ENCODE measurements around the gene ALKBH5.

Gene ALKBH5

DNA sequence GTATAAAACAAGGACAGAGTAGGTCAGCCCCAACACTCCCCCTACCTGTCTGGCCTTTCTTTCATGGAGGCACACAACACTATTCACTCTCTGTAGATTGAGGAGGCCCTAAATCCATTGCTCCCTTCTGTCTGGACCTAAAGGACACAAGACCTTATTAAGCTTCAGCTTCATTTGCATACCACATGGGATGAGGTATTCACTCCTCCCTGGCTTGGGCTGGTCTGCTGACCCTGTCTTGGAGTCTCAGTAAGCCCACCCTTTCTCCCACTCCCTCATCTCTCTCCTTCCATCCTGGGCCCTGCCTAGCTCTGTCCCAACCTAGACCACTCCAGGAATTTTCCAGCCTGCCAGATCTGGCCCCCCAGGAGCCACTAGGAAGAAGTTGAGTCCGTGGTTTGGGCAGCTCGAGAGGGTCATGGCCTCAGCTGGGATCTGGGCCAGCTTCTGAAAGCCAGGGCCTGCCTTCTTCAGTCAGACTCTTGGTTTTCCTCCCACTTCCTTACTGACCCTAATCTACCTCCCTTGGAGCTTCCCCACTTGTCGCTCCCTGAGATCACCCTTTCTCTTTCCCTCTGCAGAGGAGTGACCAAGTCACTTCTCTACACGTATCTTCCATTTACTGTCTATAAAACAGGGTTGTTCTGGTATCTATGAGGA, 35.3 kb downstream of the ALKBH5 start:
- no peak for DNase-seq (ENCODE audit: low read depth in 2 of 2)

- no peak for DNase-seq (ENCODE audit: low read depth in 2 of 2)
Measured at GRCh38 chr17:18224053-18224386, 40.4 kb downstream of the ALKBH5 start.

- no peak for DNase-seq (ENCODE audit: low read depth in 2 of 2)
Measured at GRCh38 chr17:18224387-18225120, 40.9 kb downstream of the ALKBH5 start.

DNA sequence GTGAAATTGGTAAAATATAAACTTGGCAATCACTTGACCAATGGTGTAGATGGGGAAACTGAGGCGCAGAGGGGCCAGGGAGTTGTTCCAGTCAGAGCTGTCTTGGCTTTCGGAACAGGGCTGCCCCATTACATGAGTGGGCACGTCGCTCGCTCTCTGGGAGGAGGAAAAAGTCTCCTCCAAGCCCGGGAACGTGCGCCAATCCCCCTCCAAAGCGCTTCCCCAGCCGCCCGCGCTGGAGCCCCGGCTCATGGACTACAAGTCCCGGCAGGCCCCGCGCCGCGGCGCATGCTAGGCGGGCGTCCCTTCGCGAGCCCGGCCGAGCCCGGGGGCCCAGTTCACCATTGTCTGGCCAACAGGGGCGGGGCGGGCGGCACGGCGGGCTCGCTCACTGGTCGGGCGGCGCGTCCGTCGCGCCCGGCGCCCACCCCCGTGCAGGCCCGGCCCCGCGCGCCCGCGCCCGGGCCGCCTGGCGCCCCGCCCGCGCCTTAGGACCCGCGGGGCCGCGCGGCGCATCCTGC, 41.6 kb downstream of the ALKBH5 start, which contains the start of gene LLGL1:
TSS of gene LLGL1 (plus strand) at position 515 of the 521 bp plus-strand sequence. CDS start 48 bp downstream, outside the sequence.
- peak; percentile 84 to 96 for DNase-seq (ENCODE audit: low read depth in 2 of 2)

- no peak for DNase-seq (ENCODE audit: low read depth in 2 of 2)
Measured at GRCh38 chr17:18225642-18226283, 42.1 kb downstream of the ALKBH5 start.

- DNase-seq (ENCODE audit: low read depth in 2 of 2) = no peak
Measured at GRCh38 chr17:18226284-18226945, 42.8 kb downstream of the ALKBH5 start.

DNA sequence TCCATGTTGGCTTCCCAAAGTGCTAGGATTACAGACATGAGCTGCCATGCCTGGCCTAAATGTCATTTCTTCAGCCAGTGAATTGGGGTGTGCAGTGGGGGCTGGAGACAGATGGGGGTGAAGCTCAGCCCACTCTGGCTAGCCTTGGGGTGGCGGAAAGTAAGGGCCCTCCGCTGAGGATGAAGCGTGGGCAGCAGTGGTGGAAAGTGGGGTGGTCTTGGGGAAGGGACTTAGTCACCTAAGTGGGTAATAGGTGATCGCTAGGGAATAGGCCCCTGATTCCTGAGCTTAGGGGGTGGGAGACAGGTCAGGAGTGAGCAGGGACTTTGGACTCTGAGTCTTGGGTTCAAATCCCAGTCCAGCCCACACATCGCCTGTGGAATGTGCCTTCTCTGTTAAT, 44.0 kb downstream of the ALKBH5 start:
- no peak for DNase-seq (ENCODE audit: low read depth in 2 of 2)

DNA sequence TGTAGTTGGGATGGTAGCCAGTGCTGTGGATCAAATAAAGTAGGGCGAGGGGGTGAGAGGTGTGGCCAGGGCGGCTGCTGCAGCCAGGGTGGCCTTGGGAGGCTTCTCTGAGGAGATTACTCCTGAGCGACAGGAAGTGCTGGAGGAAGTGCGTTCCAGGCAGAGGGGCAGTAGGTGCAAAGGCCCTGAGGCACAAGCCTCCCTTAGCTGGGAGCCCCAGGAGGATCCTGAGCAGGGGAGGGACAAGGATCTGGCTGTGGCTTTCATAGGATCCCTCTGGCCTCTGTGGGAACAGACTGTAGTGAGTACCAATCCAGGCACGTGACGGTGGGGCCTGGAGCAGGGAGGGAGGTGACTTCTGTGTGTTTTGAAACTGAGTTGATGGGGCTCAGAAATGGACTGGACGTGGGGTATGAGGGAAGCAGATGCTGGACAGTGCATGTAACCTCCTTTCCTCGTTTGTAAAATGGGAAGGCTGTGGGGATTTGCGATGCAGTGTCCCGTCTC, 44.6 kb downstream of the ALKBH5 start:
- DNase-seq (ENCODE audit: low read depth in 2 of 2) = no peak

GRCh38 chr17:18229254-18229653, 45.6 kb downstream of the ALKBH5 start:
- no peak for DNase-seq (ENCODE audit: low read depth in 2 of 2)

DNA sequence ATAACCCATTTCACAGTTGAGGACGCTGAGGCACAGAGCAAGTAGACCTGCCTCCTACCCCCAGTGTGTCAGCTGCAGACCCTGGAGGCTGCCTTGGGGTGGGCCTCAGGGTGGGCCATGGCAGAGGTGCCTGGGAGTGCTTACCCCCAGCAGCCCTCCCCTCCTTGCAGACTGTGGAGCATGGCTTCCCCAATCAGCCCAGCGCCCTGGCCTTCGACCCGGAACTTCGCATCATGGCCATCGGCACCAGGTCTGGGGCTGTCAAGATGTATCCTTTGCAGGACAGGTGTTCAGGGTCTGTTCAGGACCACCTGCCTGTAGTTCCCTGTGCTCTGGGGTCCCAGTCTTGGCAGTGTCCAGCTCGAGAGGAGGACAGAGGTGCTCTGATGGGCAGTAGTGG, 46.1 kb downstream of the ALKBH5 start:
- DNase-seq (ENCODE audit: low read depth in 2 of 2) = no peak

DNA sequence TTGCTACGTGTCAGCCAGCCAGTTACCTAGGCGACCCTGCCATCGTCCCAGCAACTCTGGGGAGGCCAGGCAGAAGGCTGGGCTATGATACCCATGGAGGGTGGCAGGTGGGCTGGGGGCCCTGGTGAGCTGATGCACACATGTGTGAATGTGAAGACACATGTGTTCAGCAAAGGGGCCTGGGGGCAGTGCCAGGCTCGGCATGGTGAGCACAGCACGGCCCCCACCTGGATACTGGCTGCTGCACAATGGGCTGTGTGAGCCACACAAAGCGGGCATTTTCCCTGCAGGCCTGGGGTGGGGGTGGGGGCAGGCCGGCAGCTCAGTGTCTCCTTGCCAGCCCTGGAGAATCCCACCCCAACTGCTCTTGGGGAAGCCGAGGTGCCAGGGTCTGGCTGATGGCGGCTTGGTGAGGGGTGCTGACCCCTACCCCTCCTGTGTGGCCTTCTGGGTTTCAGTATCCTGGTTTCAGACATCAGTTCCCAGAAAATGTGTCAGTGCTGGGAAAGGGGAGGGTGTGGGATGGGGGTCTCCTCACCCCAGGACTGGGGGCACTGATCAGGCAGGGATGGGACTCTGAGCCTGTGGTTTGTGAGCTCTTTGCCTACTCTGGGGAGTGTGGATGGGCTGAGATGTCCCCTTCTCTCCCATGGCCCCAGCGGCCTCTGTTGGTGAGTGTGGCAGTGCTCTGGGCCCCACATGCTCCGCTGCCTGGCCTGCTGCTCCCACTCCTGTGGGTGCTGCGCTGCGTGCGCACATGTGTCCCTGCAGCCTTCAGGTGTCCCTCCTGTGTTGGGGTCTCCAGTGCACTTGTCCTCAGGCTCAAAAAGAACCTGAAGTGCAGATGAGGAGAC, 46.9 kb downstream of the ALKBH5 start:
- no peak for DNase-seq (ENCODE audit: low read depth in 2 of 2)

DNA sequence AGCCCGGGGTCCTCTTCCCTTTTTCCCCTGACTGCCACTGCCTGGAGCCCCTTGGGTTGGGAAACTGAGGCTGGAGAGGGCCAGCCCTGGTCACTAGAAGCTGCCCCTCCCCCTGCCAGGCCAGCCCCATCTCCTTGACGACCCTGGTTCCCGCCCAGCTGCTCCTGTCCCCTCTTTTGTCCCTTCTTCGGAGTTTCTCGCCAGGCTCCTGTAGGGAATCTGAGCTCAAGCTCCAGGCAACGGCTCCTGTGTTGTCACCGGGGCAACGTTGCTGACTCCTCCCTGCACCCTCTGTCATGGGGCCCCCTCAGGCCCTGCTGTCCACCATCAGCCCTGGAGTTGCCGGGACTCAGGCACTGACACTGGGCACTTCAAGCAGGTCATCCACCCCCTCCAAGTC, 47.5 kb downstream of the ALKBH5 start:
- DNase-seq (ENCODE audit: low read depth in 2 of 2) = no peak

DNA sequence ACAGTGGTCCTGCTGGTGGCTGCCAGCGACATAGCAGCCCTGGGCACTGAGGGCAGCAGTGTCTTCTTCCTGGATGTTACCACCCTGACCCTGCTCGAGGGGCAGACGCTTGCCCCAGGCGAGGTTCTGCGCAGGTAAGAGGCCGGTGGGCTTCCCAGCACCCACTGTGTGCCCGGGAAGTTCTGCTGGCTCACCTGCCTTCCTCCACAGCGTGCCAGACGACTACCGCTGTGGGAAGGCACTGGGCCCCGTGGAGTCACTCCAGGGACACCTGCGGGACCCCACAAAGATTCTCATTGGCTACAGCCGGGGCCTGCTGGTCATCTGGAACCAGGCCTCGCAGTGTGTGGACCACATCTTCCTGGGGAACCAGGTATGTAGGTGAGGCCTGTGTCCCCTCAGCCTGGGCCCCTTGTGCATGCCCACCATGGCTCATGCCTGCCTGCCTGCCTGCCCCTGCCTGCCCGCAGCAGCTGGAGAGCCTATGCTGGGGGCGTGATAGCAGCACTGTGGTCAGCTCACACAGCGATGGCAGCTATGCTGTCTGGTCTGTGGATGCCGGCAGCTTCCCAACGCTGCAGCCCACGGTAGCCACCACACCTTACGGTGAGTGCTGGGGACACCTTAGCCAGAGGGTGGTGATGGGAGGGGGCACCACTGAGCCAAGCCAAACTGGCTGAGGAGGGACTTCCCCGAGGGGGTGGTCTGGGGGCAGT, 50.3 kb downstream of the ALKBH5 start:
- no peak for DNase-seq (ENCODE audit: low read depth in 2 of 2)

DNA sequence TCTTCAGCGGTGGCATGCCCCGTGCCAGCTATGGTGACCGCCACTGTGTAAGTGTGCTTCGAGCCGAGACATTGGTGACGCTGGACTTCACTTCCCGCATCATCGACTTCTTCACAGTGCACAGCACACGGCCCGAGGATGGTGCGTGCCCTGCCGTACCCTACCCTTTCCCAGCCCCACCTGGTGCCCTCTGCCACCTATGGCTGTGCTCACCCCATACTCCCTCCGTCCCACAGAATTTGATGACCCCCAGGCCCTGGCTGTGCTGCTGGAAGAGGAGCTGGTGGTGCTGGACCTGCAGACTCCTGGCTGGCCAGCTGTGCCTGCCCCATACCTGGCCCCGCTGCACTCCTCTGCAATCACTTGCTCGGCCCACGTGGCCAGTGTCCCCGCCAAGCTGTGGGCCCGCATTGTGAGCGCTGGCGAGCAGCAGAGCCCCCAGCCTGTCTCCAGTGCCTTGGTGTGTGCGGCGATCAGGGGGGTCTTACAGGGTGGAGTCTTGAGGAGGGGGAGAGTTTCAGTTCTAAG, 51.3 kb downstream of the ALKBH5 start:
- no peak for DNase-seq (ENCODE audit: low read depth in 2 of 2)

DNA sequence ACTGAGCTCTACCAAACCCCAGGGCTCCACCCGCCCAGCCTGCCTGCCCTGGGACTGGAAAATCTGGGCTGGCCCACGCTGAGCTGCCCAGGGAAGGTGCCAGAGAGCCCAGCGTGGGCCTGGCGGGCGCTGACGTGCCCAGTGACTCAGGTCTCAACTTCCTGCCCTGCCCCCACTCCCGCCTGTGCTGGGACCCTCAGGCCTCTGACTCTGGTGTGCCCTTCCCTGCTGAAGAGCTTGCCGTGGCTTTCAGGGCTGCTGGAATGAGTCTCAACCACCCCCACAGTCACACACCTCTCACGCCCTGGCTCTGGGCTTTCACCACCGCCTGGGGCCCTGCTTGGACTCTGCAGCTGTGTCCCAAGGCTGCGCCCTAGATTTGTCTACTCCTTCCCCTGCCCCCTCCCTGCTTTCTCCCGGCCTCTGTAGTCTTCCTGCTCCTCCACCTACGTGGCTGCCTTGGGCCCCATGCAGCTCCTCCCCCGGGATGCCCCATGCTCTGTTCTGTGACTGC, 52.2 kb downstream of the ALKBH5 start:
- DNase-seq (ENCODE audit: low read depth in 2 of 2) = peak in 1 of 2 donors; percentile 8

DNA sequence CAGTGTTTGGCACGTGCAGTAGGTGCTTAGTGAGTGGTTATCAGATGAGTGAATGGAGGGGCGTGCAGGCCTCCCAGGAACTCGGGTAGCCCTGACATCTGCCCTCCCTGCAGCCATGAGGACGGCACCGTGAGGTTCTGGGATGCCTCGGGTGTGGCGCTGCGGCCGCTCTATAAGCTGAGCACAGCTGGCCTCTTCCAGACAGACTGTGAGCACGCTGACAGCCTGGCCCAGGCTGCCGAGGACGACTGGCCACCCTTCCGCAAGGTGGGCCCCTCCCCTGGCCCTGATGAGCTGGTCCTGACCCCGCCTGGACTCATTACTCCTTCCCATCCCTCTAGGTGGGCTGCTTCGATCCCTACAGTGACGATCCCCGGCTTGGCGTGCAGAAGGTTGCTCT, 52.9 kb downstream of the ALKBH5 start:
- DNase-seq (ENCODE audit: low read depth in 2 of 2) = no peak

GRCh38 chr17:18237461-18237860, 53.8 kb downstream of the ALKBH5 start:
- DNase-seq (ENCODE audit: low read depth in 2 of 2) = no peak

DNA sequence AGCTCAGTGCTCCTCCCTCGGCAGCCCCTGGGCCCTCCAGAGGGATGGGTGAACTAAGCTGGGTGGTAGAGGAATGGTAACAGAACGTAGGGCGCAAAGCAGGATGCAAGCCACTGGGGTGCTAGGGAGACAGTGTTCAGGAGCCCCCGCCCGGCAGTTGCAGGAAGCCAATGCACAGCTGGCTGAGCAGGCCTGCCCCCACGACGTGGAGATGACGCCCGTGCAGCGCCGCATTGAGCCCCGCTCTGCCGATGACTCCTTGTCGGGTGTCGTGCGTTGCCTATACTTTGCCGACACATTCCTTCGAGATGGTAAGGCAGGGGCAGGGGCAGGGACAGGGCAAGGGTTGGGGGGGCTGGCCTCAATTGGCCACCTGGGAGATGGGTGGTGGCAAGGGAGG, 54.7 kb downstream of the ALKBH5 start:
- DNase-seq (ENCODE audit: low read depth in 2 of 2) = no peak

- no peak for DNase-seq (ENCODE audit: low read depth in 2 of 2)
Measured at GRCh38 chr17:18240449-18240848, 56.8 kb downstream of the ALKBH5 start.

All from stimulated activated CD8-positive, alpha-beta memory T cell treated with anti-CD3 and anti-CD28 coated beads, Interleukin-7, amount 100 ng/mL, for 4 hours (primary cell).